SU-DHL-6 (cell line): ENCODE data around the gene EPS8.
"Not testable (repeated sequence)": the region's sequence is repeated elsewhere in the genome, so short reads cannot be mapped to it uniquely, and the experiment has no call there.

ENCODE experiments used
- H2AFZ ChIP-seq: fragments of 200-600 bp; sonication (generic); 2 replicates; pipeline ENCODE4 v1.6.1; 2014; ENCODE audit warnings: low read depth, mild to moderate bottlenecking, moderate library complexity, mixed read lengths, antibody characterized with exemption, low read length; ENCODE audit not compliant: severe bottlenecking
- H3F3A ChIP-seq: fragments of 200-600 bp; shearing (Covaris generic); 2 replicates; pipeline ENCODE4 v1.6.0; 2016; ENCODE audit warnings: antibody characterized with exemption, mild to moderate bottlenecking; ENCODE audit not compliant: insufficient read depth
- H3K27ac ChIP-seq: fragments of 200-600 bp; sonication (generic); 2 replicates; pipeline ENCODE4 v1.5.1; 2016; ENCODE audit warnings: low read depth, mild to moderate bottlenecking, low read length, moderate library complexity, mixed read lengths
- H3K27me3 ChIP-seq: fragments of 200-600 bp; sonication (generic), shearing (Covaris generic); 2 replicates; pipeline ENCODE4 v1.6.0; 2014; ENCODE audit warnings: mild to moderate bottlenecking, low read length
- H3K36me3 ChIP-seq: fragments of 200-600 bp; sonication (generic); 2 replicates; pipeline ENCODE4 v1.6.1; 2014; ENCODE audit warnings: mild to moderate bottlenecking, low read length, mixed read lengths
- H3K4me2 ChIP-seq: fragments of 300-600, 200-600 bp; shearing (Covaris generic), sonication (generic); 2 replicates; pipeline ENCODE4 v1.6.0; 2014; ENCODE audit warnings: low read length, low read depth, mild to moderate bottlenecking; ENCODE audit not compliant: poor library complexity, severe bottlenecking
- H3K4me3 ChIP-seq: fragments of 200-600 bp; sonication (generic); 2 replicates; pipeline ENCODE4 v1.5.1; 2014; ENCODE audit warnings: antibody characterized with exemption, low read length, mild to moderate bottlenecking, mixed read lengths; ENCODE audit not compliant: insufficient read depth, poor library complexity, severe bottlenecking
- H3K79me2 ChIP-seq: fragments of 200-600 bp; sonication (generic); 2 replicates; pipeline ENCODE4 v1.6.1; 2014; ENCODE audit warnings: mild to moderate bottlenecking, low read length, moderate library complexity; ENCODE audit not compliant: insufficient read depth
- H3K9ac ChIP-seq: fragments of 200-600 bp; sonication (generic); 2 replicates; pipeline ENCODE4 v1.7.0; 2014; ENCODE audit warnings: mild to moderate bottlenecking, low read length
- H3K9me2 ChIP-seq: fragments of 200-600 bp; sonication (generic); replicated peaks from 2 replicates; pipeline ENCODE4 v1.6.1; 2014; ENCODE audit warnings: low read length; ENCODE audit not compliant: insufficient read depth
- H3K9me3 ChIP-seq: fragments of 200-600 bp; sonication (generic); 2 replicates; pipeline ENCODE4 v1.6.1; 2014; ENCODE audit warnings: low read length, mixed read lengths; ENCODE audit not compliant: insufficient read depth
- H4K20me1 ChIP-seq: fragments of 200-600 bp; sonication (generic); 2 replicates; pipeline ENCODE4 v1.6.1; 2014; ENCODE audit warnings: low read depth, mild to moderate bottlenecking, antibody characterized with exemption, low read length, moderate library complexity, mixed read lengths
- EZH2phosphoT487 ChIP-seq: fragments of 200-600 bp; sonication (generic), shearing (Covaris generic); conservative IDR thresholded peaks from 2 replicates; pipeline ENCODE4 v1.6.1; 2018; ENCODE audit warnings: mild to moderate bottlenecking, antibody characterized with exemption, low read length, moderate library complexity, mixed read lengths
- TF ChIP-seq, protein P1 (sequence below): fragments of 200-600 bp; sonication (generic); IDR thresholded peaks from one replicate; pipeline ENCODE4 v1.5.1; 2017; ENCODE audit warnings: antibody characterized with exemption, mild to moderate bottlenecking, low read length, moderate library complexity; ENCODE audit not compliant: insufficient read depth, poor library complexity, severe bottlenecking

Gene EPS8

DNA sequence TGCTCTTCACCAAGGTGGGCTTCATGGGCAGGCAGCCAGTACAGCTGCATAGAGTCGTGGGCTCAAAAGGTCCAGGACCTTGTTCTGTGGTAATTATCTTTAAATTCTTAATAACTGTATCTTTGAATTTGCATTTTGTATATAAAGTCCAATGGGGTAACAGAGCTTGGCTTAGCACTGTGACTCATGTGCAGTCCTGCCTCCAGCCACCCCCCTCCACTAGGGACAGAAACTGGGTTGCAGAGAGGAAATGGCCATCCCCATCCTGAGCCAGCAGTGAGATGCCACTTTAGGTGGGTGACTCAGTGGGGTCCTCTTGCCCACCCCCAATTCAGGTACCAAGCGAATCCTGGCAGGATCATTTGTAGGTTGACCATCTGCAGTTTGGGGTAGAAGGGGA lies 48.1 kb downstream of the EPS8 start:
- Histone ChIP-seq H3K79me2 (no peaks in the 10 kb centered on the region), H3K4me2 (no peak overlapping the region), H2AFZ (no peak overlapping the region), H3K4me3 (no peak overlapping the region), H3K9me2 (no peaks in the 10 kb centered on the region), H3K9ac (no peak overlapping the region), H3K9me3 (no peaks in the 10 kb centered on the region), H3K27ac (no peak overlapping the region), H3K27me3 (no peaks in the 10 kb centered on the region), H3K36me3 (no peaks in the 10 kb centered on the region), H3F3A (no peaks in the 10 kb centered on the region), H4K20me1 (no peaks in the 10 kb centered on the region)
- TF ChIP-seq, protein P1, sequence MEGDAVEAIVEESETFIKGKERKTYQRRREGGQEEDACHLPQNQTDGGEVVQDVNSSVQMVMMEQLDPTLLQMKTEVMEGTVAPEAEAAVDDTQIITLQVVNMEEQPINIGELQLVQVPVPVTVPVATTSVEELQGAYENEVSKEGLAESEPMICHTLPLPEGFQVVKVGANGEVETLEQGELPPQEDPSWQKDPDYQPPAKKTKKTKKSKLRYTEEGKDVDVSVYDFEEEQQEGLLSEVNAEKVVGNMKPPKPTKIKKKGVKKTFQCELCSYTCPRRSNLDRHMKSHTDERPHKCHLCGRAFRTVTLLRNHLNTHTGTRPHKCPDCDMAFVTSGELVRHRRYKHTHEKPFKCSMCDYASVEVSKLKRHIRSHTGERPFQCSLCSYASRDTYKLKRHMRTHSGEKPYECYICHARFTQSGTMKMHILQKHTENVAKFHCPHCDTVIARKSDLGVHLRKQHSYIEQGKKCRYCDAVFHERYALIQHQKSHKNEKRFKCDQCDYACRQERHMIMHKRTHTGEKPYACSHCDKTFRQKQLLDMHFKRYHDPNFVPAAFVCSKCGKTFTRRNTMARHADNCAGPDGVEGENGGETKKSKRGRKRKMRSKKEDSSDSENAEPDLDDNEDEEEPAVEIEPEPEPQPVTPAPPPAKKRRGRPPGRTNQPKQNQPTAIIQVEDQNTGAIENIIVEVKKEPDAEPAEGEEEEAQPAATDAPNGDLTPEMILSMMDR: no peak
- no peak for TF ChIP-seq EZH2phosphoT487

DNA sequence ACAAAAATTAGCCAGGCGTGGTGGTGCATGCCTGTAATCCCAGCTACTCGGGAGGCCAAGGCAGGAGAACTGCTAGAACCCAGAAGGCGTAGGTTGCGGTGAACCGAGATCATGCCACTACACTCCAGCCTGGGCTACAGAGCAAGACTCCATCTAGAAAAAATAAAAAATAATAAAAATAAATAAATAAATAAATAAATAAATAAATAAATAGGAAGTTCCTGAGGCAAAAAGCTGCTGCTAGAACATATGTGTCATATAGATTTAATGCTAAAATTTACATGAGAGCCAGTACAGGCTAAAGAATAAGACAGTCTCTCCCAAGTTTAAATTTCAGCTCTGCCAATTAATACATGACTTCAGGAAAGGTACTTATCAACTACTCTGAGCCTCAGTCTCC lies 48.8 kb downstream of the EPS8 start:
- H3K4me2 ChIP-seq, H2AFZ ChIP-seq, H3K9me3 ChIP-seq, H3K9me2 ChIP-seq, H3K27ac ChIP-seq, H3K9ac ChIP-seq, H3K27me3 ChIP-seq, H3K36me3 ChIP-seq, H3K79me2 ChIP-seq, H3F3A ChIP-seq, H3K4me3 ChIP-seq, H4K20me1 ChIP-seq: not testable (repeated sequence)

DNA sequence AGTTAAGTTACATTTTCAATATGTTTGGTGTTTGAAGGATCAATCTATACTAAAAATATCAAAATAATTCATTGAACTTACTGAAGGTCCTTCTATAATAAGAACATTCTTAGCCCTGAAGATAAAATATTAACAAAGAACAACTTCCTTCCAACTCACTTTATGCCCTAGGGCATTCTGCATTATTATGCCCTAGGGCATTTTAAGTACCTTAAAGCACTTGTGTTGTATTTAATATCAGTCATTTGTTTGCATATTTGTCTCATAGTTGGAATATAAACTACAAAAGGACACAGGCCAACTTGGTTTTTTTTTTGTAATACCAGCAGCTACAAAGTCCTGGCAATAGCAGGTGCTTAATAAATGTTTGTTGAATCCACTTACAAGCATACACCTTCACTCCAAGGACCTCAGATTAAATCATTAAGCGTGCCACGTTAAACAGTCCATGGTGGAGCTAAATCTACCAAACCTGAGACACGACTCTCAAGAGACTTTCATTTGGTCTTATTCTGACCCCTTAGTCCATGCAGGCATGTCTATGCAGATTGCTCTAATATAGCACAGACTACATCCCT lies 50.7 kb downstream of the EPS8 start:
- Histone ChIP-seq H3K27ac (no peak overlapping the region), H3F3A (no peaks in the 10 kb centered on the region), H3K9me3 (no peaks in the 10 kb centered on the region), H3K4me3 (no peak overlapping the region), H4K20me1 (no peaks in the 10 kb centered on the region), H3K36me3 (no peaks in the 10 kb centered on the region), H3K9me2 (no peaks in the 10 kb centered on the region), H3K9ac (no peak overlapping the region), H3K27me3 (no peaks in the 10 kb centered on the region), H3K79me2 (no peaks in the 10 kb centered on the region), H2AFZ (no peak overlapping the region), H3K4me2 (no peak overlapping the region)
- no peak for TF ChIP-seq EZH2phosphoT487
- TF ChIP-seq, protein P1: no peak

DNA sequence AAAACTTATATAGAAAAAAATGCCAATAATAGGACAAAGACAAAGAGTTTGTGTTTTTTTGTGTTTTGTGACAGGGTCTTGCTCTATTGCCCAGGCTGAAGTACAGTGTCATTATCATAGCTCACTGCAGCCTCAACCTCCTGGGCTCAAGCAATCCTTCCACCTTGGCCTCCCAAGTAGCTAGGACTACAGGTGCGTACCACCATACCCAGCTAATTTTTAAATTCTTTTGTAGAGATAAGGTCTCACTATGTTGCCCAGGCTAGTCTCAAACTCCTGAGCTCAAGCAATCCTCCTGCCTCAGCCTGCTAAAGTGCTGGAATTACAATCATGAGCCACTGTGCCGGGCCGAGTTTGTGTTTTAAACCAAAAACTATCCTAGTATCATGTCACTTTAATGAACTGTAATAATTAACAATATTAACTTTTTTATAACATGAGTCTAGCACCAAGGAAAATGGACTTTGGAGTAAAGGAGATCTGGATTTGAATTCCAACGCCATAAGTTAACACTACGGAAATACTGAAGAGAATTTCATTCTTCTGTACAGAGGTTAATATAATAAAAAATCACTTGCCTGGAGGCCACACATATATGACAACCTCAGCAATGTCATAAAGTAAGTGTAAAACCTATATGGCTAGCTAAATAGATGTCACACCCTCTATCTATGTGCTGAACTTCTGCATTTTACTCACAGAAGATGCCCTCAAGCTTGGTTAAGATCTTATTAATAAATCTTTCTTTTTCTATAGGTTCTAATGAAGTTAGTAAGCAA lies 53.2 kb downstream of the EPS8 start:
- H2AFZ ChIP-seq: no peak overlapping the region
- no peaks in the 10 kb centered on the region for H3K79me2 ChIP-seq
- H3F3A ChIP-seq: no peaks in the 10 kb centered on the region

More for the DNA sequence above, 53.2 kb downstream of the EPS8 start:
- no peak overlapping the region for H3K4me2 ChIP-seq
- H3K9me3 ChIP-seq: no peaks in the 10 kb centered on the region
- H3K27me3 ChIP-seq: no peaks in the 10 kb centered on the region
- no peaks in the 10 kb centered on the region for H3K36me3 ChIP-seq
- H3K4me3 ChIP-seq: no peak overlapping the region
- H3K9me2 ChIP-seq: no peaks in the 10 kb centered on the region
- H4K20me1 ChIP-seq: no peaks in the 10 kb centered on the region
- no peak overlapping the region for H3K27ac ChIP-seq
- no peak overlapping the region for H3K9ac ChIP-seq
- TF ChIP-seq, protein P1: no peak
- TF ChIP-seq EZH2phosphoT487: no peak
